ENCODE measurements around the gene INTS14. TPM values are rescaled to one million over a fixed set of nuclear protein-coding genes. Genes with fewer than 3 reads are reported as not detected.
"Not testable (repeated sequence)": the region's sequence is repeated elsewhere in the genome, so short reads cannot be mapped to it uniquely, and the experiment has no call there.

INTS14 gene
- total RNA-seq, 1 experiment from 2014 or later: 23.8 TPM

GRCh38 chr15:65620833-65621232 lies 9.9 kb upstream of the INTS14 start:
- H3K27me3 ChIP-seq (ENCODE audit: low read length): no peaks in the 10 kb centered on the region
- POLR2A ChIA-PET (ENCODE audit: unreplicated experiment): no interaction called here
- H3K4me2 ChIP-seq (ENCODE audit: low read length): no peak overlapping the region
- no peaks in the 10 kb centered on the region for H3F3A ChIP-seq (ENCODE audit: low read length, unreplicated experiment)
- no peaks in the 10 kb centered on the region for H3K4me1 ChIP-seq (ENCODE audit: insufficient read depth, low read length)
- no peaks in the 10 kb centered on the region for H3K36me3 ChIP-seq (ENCODE audit: low read depth, low read length)
- no peak overlapping the region for H2AFZ ChIP-seq (ENCODE audit: low read length)
- no peaks in the 10 kb centered on the region for H3K9me2 ChIP-seq (replicated peaks; ENCODE audit: low read length)
- no peaks in the 10 kb centered on the region for H3K9me3 ChIP-seq (ENCODE audit: low read length)
- DNase-seq (no peak), ATAC-seq (no peak)
- no peak overlapping the region for H3K27ac ChIP-seq (ENCODE audit: low read length)
- H3K79me2 ChIP-seq (ENCODE audit: low read length): no peaks in the 10 kb centered on the region
- no TSS peak for BruUV-seq (replicated peaks)
- intact Hi-C loops (cut with micrococcal nuclease): no loop called here
- TF ChIP-seq EZH2phosphoT487 (IDR thresholded peaks at IDR 0.05; ENCODE audit: borderline replicate concordance, low read length) (no peak), CTCF (conservative IDR thresholded peaks at IDR 0.05; ENCODE audit: low read depth, low read length) (no peak), EZH2 (IDR thresholded peaks at IDR 0.05; ENCODE audit: low read length, unreplicated experiment) (no peak)
- no peak overlapping the region for H3K9ac ChIP-seq (ENCODE audit: low read length)
- no peak overlapping the region for H3K4me3 ChIP-seq (ENCODE audit: low read length)
- H4K20me1 ChIP-seq (ENCODE audit: low read length): no peaks in the 10 kb centered on the region
- CTCF ChIA-PET: no interaction called here

GRCh38 chr15:65619626-65620290 lies 8.8 kb upstream of the INTS14 start:
- Histone ChIP-seq H3F3A (ENCODE audit: low read length, unreplicated experiment) (no peaks in the 10 kb centered on the region), H3K4me2 (ENCODE audit: low read length) (no peak overlapping the region), H2AFZ (ENCODE audit: low read length) (no peak overlapping the region), H3K9me3 (ENCODE audit: low read length) (no peaks in the 10 kb centered on the region), H3K9me2 (replicated peaks; ENCODE audit: low read length) (no peaks in the 10 kb centered on the region), H3K9ac (ENCODE audit: low read length) (no peak overlapping the region), H3K4me1 (ENCODE audit: insufficient read depth, low read length) (no peaks in the 10 kb centered on the region), H3K27ac (ENCODE audit: low read length) (no peak overlapping the region), H3K36me3 (ENCODE audit: low read depth, low read length) (no peaks in the 10 kb centered on the region), H3K79me2 (ENCODE audit: low read length) (no peaks in the 10 kb centered on the region), H3K4me3 (ENCODE audit: low read length) (no peak overlapping the region), H3K27me3 (ENCODE audit: low read length) (no peaks in the 10 kb centered on the region), H4K20me1 (ENCODE audit: low read length) (no peaks in the 10 kb centered on the region)
- DNase-seq (no peak), ATAC-seq (no peak)
- CTCF ChIA-PET: no interaction called here
- POLR2A ChIA-PET (ENCODE audit: unreplicated experiment): no interaction called here
- BruUV-seq (replicated peaks): no TSS peak
- intact Hi-C loops (cut with micrococcal nuclease): no loop called here
- TF ChIP-seq EZH2 (IDR thresholded peaks at IDR 0.05; ENCODE audit: low read length, unreplicated experiment) (no peak), CTCF (conservative IDR thresholded peaks at IDR 0.05; ENCODE audit: low read depth, low read length) (no peak), EZH2phosphoT487 (IDR thresholded peaks at IDR 0.05; ENCODE audit: borderline replicate concordance, low read length) (no peak)

GRCh38 chr15:65618560-65619109 lies 7.7 kb upstream of the INTS14 start:
- Histone ChIP-seq H3K9me2 (replicated peaks; ENCODE audit: low read length) (no peaks in the 10 kb centered on the region), H3K27me3 (ENCODE audit: low read length) (no peaks in the 10 kb centered on the region), H3K9ac (ENCODE audit: low read length) (no peak overlapping the region), H3K79me2 (ENCODE audit: low read length) (no peaks in the 10 kb centered on the region), H3K9me3 (ENCODE audit: low read length) (no peaks in the 10 kb centered on the region), H3K27ac (ENCODE audit: low read length) (no peak overlapping the region), H3K4me2 (ENCODE audit: low read length) (no peak overlapping the region), H3F3A (ENCODE audit: low read length, unreplicated experiment) (no peaks in the 10 kb centered on the region), H3K4me3 (ENCODE audit: low read length) (no peak overlapping the region), H3K36me3 (ENCODE audit: low read depth, low read length) (no peaks in the 10 kb centered on the region), H2AFZ (ENCODE audit: low read length) (no peak overlapping the region), H3K4me1 (ENCODE audit: insufficient read depth, low read length) (no peaks in the 10 kb centered on the region), H4K20me1 (ENCODE audit: low read length) (no peaks in the 10 kb centered on the region)
- TF ChIP-seq EZH2 (IDR thresholded peaks at IDR 0.05; ENCODE audit: low read length, unreplicated experiment) (no peak), CTCF (conservative IDR thresholded peaks at IDR 0.05; ENCODE audit: low read depth, low read length) (no peak), EZH2phosphoT487 (IDR thresholded peaks at IDR 0.05; ENCODE audit: borderline replicate concordance, low read length) (no peak)
- ChIA-PET POLR2A (ENCODE audit: unreplicated experiment) (no interaction called here), CTCF (no interaction called here)
- no peak for DNase-seq
- no peak for ATAC-seq
- intact Hi-C loops (cut with micrococcal nuclease): no loop called here
- no TSS peak for BruUV-seq (replicated peaks)

GRCh38 chr15:65615887-65616286 lies 5.0 kb upstream of the INTS14 start:
- CTCF ChIA-PET; H2AFZ ChIP-seq (ENCODE audit: low read length); H3K36me3 ChIP-seq (ENCODE audit: low read depth, low read length); H3K4me2 ChIP-seq (ENCODE audit: low read length); H3K9me3 ChIP-seq (ENCODE audit: low read length); H3K79me2 ChIP-seq (ENCODE audit: low read length); DNase-seq; H3K4me3 ChIP-seq (ENCODE audit: low read length); ATAC-seq; H3K9me2 ChIP-seq (replicated peaks; ENCODE audit: low read length); intact Hi-C loops (cut with micrococcal nuclease); H3K4me1 ChIP-seq (ENCODE audit: insufficient read depth, low read length); POLR2A ChIA-PET (ENCODE audit: unreplicated experiment); H3K9ac ChIP-seq (ENCODE audit: low read length); H3K27ac ChIP-seq (ENCODE audit: low read length); H4K20me1 ChIP-seq (ENCODE audit: low read length); BruUV-seq (replicated peaks); H3K27me3 ChIP-seq (ENCODE audit: low read length); H3F3A ChIP-seq (ENCODE audit: low read length, unreplicated experiment): not testable (repeated sequence)

All from PC-3 (cell line).